ENCODE measurements around the gene ALG1L2. TPM values are rescaled to one million over a fixed set of nuclear protein-coding genes. Genes with fewer than 3 reads are reported as not detected.
"Not testable (repeated sequence)": the region's sequence is repeated elsewhere in the genome, so short reads cannot be mapped to it uniquely, and the experiment has no call there.

ALG1L2 gene
- total and polyA plus RNA-seq, 2 of the 4 experiments (the other 2 are of a cell fraction), result not detected

DNA sequence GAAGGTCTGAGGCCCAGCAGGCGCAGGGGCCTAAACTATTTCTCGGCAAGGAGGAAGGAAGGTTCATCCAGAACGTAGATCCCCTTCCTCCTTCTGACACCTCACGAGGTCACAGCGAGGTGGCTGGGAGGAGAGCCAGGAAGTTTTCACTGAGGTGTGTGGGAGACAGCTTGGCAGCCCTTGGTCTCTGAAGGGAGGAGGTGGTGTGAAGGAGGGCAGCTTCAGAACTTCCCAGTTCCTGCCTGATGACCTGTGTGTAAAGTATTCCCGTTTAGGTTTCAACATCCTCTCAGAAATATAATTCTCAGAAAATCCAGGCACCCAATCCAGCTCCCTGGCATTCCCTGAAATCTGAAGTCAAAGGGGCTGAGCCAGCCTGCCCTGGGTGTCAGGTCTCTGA lies 22.9 kb upstream of the ALG1L2 start:
- H3K79me1 ChIP-seq (ENCODE audit: low read depth in 1 of 2, low read length in 2 of 2); dilution Hi-C loops (cut with HindIII; ENCODE audit: low sequenced_read_pairs, unreplicated experiment); H2AFZ ChIP-seq (replicated peaks; ENCODE audit: low read length, poor library complexity); H3K4me1 ChIP-seq (ENCODE audit: control insufficient read depth, insufficient read depth, low read length); H3K4me2 ChIP-seq (ENCODE audit: low read depth, low read length); H3K27ac ChIP-seq (ENCODE audit: insufficient read depth, low read length); H2BK5ac ChIP-seq (ENCODE audit: low read depth, low read length, poor library complexity, severe bottlenecking); H3K9me3 ChIP-seq (ENCODE audit: control insufficient read depth, insufficient read depth, low read length); CTCF ChIA-PET; H3K14ac ChIP-seq (replicated peaks; ENCODE audit: low read depth, low read length); H3K9ac ChIP-seq (ENCODE audit: low read depth, low read length); H3K4me3 ChIP-seq (ENCODE audit: insufficient read depth, low read depth, low read length); H3K23ac ChIP-seq (ENCODE audit: low read depth, low read length); H4K20me1 ChIP-seq (ENCODE audit: insufficient read depth, low read length); BruUV-seq (replicated peaks); H2BK20ac ChIP-seq (ENCODE audit: low read depth, low read length); H3K18ac ChIP-seq (ENCODE audit: low read depth, low read length); H4K91ac ChIP-seq (ENCODE audit: insufficient read depth, low read depth, low read length); H2AK5ac ChIP-seq (ENCODE audit: low read depth, low read length); H3K36me3 ChIP-seq (ENCODE audit: control insufficient read depth, insufficient read depth, low read length); ATAC-seq (ENCODE audit: low read depth); in situ Hi-C loops (cut with MboI; ENCODE audit: low sequenced_read_pairs); POLR2A ChIA-PET (ENCODE audit: unreplicated experiment); H3K56ac ChIP-seq (ENCODE audit: extremely low read depth, insufficient read depth, low read length); intact Hi-C loops (cut with micrococcal nuclease); H2AK9ac ChIP-seq (replicated peaks; ENCODE audit: low read depth, low read length, poor library complexity); H3K27me3 ChIP-seq (ENCODE audit: control insufficient read depth, insufficient read depth, low read length); H2BK15ac ChIP-seq (ENCODE audit: low read depth, low read length); H4K5ac ChIP-seq (ENCODE audit: low read depth, low read length); H3K4ac ChIP-seq (ENCODE audit: low read depth, low read length); H3K9me1 ChIP-seq (ENCODE audit: insufficient read depth, low read length): not testable (repeated sequence)
- WGBS, 2 experiments (ENCODE audit: extremely low coverage in 2 of 2, insufficient read length in 1 of 2), result no CpG with 5 or more reads among the region's 6 CpGs
- peak; percentile 7 for DNase-seq
- Histone ChIP-seq H4K8ac (ENCODE audit: low read depth in 2 of 2, low read length in 2 of 2) (peak overlapping the region in 1 of 2 experiments; percentile 60; a peak in 1 of 4 replicates), H2BK120ac (ENCODE audit: low read depth, low read length) (peak overlapping the region; percentile 15; the same call in 1 of the 2 replicates)

DNA sequence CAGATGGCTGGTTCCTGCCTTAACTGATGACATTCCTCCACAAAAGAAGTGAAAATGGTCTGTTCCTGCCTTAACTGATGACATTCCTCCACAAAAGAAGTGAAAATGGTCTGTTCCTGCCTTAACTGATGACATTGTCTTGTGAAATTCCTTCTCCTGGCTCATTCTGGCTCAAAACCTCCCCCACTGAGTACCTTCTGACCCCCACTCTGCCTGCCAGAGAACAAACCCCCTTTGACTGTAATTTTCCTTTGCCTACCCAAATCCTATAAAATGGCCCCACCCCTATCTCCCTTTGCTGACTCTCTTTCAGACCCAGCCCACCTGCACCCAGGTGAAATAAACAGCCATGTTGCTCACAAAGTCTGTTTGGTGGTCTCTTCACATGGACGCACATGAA lies 22.5 kb upstream of the ALG1L2 start:
- H3K4me2 ChIP-seq (ENCODE audit: low read depth, low read length); DNase-seq; in situ Hi-C loops (cut with MboI; ENCODE audit: low sequenced_read_pairs); H4K91ac ChIP-seq (ENCODE audit: insufficient read depth, low read depth, low read length); H3K27ac ChIP-seq (ENCODE audit: insufficient read depth, low read length); H2BK20ac ChIP-seq (ENCODE audit: low read depth, low read length); H4K5ac ChIP-seq (ENCODE audit: low read depth, low read length); H3K23ac ChIP-seq (ENCODE audit: low read depth, low read length); intact Hi-C loops (cut with micrococcal nuclease); H3K14ac ChIP-seq (replicated peaks; ENCODE audit: low read depth, low read length); H3K4ac ChIP-seq (ENCODE audit: low read depth, low read length); dilution Hi-C loops (cut with HindIII; ENCODE audit: low sequenced_read_pairs, unreplicated experiment); H3K9me3 ChIP-seq (ENCODE audit: control insufficient read depth, insufficient read depth, low read length); H2BK5ac ChIP-seq (ENCODE audit: low read depth, low read length, poor library complexity, severe bottlenecking); BruUV-seq (replicated peaks); POLR2A ChIA-PET (ENCODE audit: unreplicated experiment); H2AFZ ChIP-seq (replicated peaks; ENCODE audit: low read length, poor library complexity); H3K36me3 ChIP-seq (ENCODE audit: control insufficient read depth, insufficient read depth, low read length); H3K79me1 ChIP-seq (ENCODE audit: low read depth in 1 of 2, low read length in 2 of 2); H2BK15ac ChIP-seq (ENCODE audit: low read depth, low read length); H4K20me1 ChIP-seq (ENCODE audit: insufficient read depth, low read length); H3K9me1 ChIP-seq (ENCODE audit: insufficient read depth, low read length); ATAC-seq (ENCODE audit: low read depth); H2AK5ac ChIP-seq (ENCODE audit: low read depth, low read length); H4K8ac ChIP-seq (ENCODE audit: low read depth in 2 of 2, low read length in 2 of 2); H3K18ac ChIP-seq (ENCODE audit: low read depth, low read length); CTCF ChIA-PET; H3K9ac ChIP-seq (ENCODE audit: low read depth, low read length); H3K56ac ChIP-seq (ENCODE audit: extremely low read depth, insufficient read depth, low read length); H3K4me3 ChIP-seq (ENCODE audit: insufficient read depth, low read depth, low read length); H2AK9ac ChIP-seq (replicated peaks; ENCODE audit: low read depth, low read length, poor library complexity); H3K4me1 ChIP-seq (ENCODE audit: control insufficient read depth, insufficient read depth, low read length); H3K27me3 ChIP-seq (ENCODE audit: control insufficient read depth, insufficient read depth, low read length): not testable (repeated sequence)
- 100% methylated on average over 1 of the region's 1 CpG; no CpG with 5 or more reads in 1 of the 2 experiments for WGBS, 2 experiments (ENCODE audit: extremely low coverage in 2 of 2, insufficient read length in 1 of 2)
- H2BK120ac ChIP-seq (ENCODE audit: low read depth, low read length), result peak overlapping the region; percentile 15; the same call in 1 of the 2 replicates
